Forelimb muscle (tissue), 1 donor: ENCODE results near the gene CEP68. TPM values are rescaled to one million over a fixed set of nuclear protein-coding genes. Genes with fewer than 3 reads are reported as not detected.
A peak's percentile ranks its signal among the peaks of the same experiment; 100 is the strongest.
"Not testable (repeated sequence)": the region's sequence is repeated elsewhere in the genome, so short reads cannot be mapped to it uniquely, and the experiment has no call there.

Experiments used
- DNase-seq: peaks from one replicate; pipeline ENCODE4 v3.0.0-alpha.2; 2013; ENCODE audit warnings: low read depth
- polyA plus RNA-seq: library from polyadenylated mRNA; unstranded; fragments of 120-200 nt; gene quantifications from one replicate; pipeline ENCODE4 v1.2.1, GENCODE V29; 2013; ENCODE audit not compliant: insufficient read length

The CEP68 gene
- polyA plus RNA-seq, 1 donor = 26.0 TPM

GRCh38 chr2:65031341-65032018 is 24.7 kb upstream of the CEP68 start:
- no peak for DNase-seq

GRCh38 chr2:65032019-65032975 is 23.9 kb upstream of the CEP68 start:
- DNase-seq = no peak

GRCh38 chr2:65033178-65033577 is 23.0 kb upstream of the CEP68 start:
- DNase-seq = no peak

GRCh38 chr2:65033667-65034066 is 22.5 kb upstream of the CEP68 start:
- DNase-seq = not testable (repeated sequence)

GRCh38 chr2:65035351-65035943 is 20.8 kb upstream of the CEP68 start:
- DNase-seq = no peak

- no peak for DNase-seq
These were observed 19.0 kb upstream of the CEP68 start for GRCh38 chr2:65037178-65037577.

- DNase-seq = no peak
These were observed 16.6 kb upstream of the CEP68 start for GRCh38 chr2:65039640-65040039.

- peak; percentile 65 for DNase-seq
These were observed 15.6 kb upstream of the CEP68 start for GRCh38 chr2:65040400-65041261.

GRCh38 chr2:65043001-65043400 is 13.2 kb upstream of the CEP68 start:
- no peak for DNase-seq

GRCh38 chr2:65044097-65044735 is 12.0 kb upstream of the CEP68 start:
- DNase-seq = no peak

- DNase-seq = no peak
These were observed 10.6 kb upstream of the CEP68 start for GRCh38 chr2:65045651-65046050.

GRCh38 chr2:65046633-65047407 is 9.4 kb upstream of the CEP68 start:
- DNase-seq = no peak

- no peak for DNase-seq
These were observed 7.1 kb upstream of the CEP68 start for GRCh38 chr2:65049010-65049639.

- DNase-seq = no peak
These were observed 5.3 kb upstream of the CEP68 start for GRCh38 chr2:65050931-65051330.

GRCh38 chr2:65053199-65053598 is 3.0 kb upstream of the CEP68 start:
- no peak for DNase-seq

GRCh38 chr2:65054749-65055421 is 1.3 kb upstream of the CEP68 start:
- DNase-seq = no peak

GRCh38 chr2:65055422-65056214 is 598 bp upstream of the CEP68 start:
- DNase-seq = no peak

GRCh38 chr2:65057054-65057375 is 799 bp downstream of the CEP68 start:
- no peak for DNase-seq
